Measurements from ENCODE around the gene ACSF3. TPM values are rescaled to one million over a fixed set of nuclear protein-coding genes. Genes with fewer than 3 reads are reported as not detected.

The ACSF3 gene
- total and polyA plus RNA-seq, 2 donors (not counting 1 experiment from before 2014, with no cell fraction given) = 45.2 to 113 TPM

DNA sequence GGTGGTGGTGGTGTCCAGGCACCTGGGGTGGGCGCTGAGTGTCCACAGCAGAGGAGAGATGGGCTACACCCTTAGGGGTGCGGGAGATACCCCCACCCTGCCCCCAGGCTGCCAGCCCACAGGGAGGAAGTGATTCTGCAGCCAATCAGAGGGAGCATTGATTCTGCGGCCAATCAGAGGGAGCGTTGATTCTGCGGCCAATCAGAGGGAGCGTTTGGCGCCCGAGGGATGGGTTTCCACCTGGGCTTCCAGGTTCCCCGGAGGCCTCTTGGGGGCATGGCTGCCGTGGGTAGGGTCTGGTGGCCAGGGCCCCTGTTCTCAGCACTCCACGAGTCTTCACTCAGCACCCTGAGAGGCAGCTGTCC is 28.2 kb upstream of the ACSF3 start:
- Mint-ChIP-seq H3K9me3 (ENCODE audit: insufficient read depth) (no peaks in the 10 kb centered on the region), H3K27me3 (no peaks in the 10 kb centered on the region), H3K4me1 (peaks cover 57% of the 10 kb centered on the region), H3K27ac (peak overlapping the region; percentile 78), H3K4me3 (peak overlapping the region; percentile 66)
- CTCF ChIA-PET = no interaction called here
- peak overlapping the region; percentile 31 for H3K9ac ChIP-seq (ENCODE audit: low read length)
- DNase-seq = no peak
- peak overlapping the region; percentile 24 to 59 for H3K27ac ChIP-seq (ENCODE audit: low read length in 2 of 2)
- H3K79me2 ChIP-seq (ENCODE audit: control insufficient read depth, insufficient read depth, low read length) = no peaks in the 10 kb centered on the region
- H2AFZ ChIP-seq (ENCODE audit: insufficient read depth, low read depth, low read length, poor library complexity, severe bottlenecking) = peak overlapping the region; percentile 54
- H3K36me3 ChIP-seq (replicated peaks in 1 of 2; ENCODE audit: control extremely low read depth in 1 of 2, control insufficient read depth in 1 of 2, extremely low read depth in 1 of 2, insufficient read depth in 2 of 2, low read length in 1 of 2) = no peaks in the 10 kb centered on the region
- TF ChIP-seq EZH2 (IDR thresholded peaks at IDR 0.05; ENCODE audit: borderline replicate concordance, insufficient read depth, low read depth, low read length, poor library complexity, severe bottlenecking) = no peak
- no peak for TF ChIP-seq CTCF (IDR thresholded peaks at IDR 0.05)
- H3K4me2 ChIP-seq (replicated peaks; ENCODE audit: low read depth, low read length, poor library complexity, severe bottlenecking) = peak overlapping the region; percentile 65
- no peaks in the 10 kb centered on the region for H3K27me3 ChIP-seq (replicated peaks in 1 of 4; ENCODE audit: control extremely low read depth in 1 of 4, control insufficient read depth in 3 of 4, insufficient read depth in 4 of 4, low read length in 3 of 4)
- POLR2A ChIA-PET = no interaction called here
- intact Hi-C loops (cut with micrococcal nuclease) = no loop called here
- 85% methylated on average over 11 of the region's 11 CpGs for WGBS (ENCODE audit: insufficient coverage)
- H3K4me1 ChIP-seq (ENCODE audit: control insufficient read depth in 2 of 2, insufficient read depth in 2 of 2, low read length in 2 of 2) = peaks cover 53 to 78% of the 10 kb centered on the region in 2 donors
- peak overlapping the region in 3 of 5 experiments; percentile 3 to 39 (median 34) for H3K4me3 ChIP-seq (ENCODE audit: control extremely low read depth in 1 of 5, extremely low read depth in 1 of 5, insufficient read depth in 1 of 5, low read depth in 2 of 5, low read length in 4 of 5)
- peaks cover 0 to 2% (median 0%) of the 10 kb centered on the region in 3 donors for H3K9me3 ChIP-seq (ENCODE audit: control extremely low read depth in 1 of 3, control insufficient read depth in 2 of 3, insufficient read depth in 1 of 3, low read length in 2 of 3)
- ATAC-seq (ENCODE audit: low read depth) = peak; percentile 26
- H4K20me1 ChIP-seq (ENCODE audit: control insufficient read depth, insufficient read depth, low read length, poor library complexity, severe bottlenecking) = no peaks in the 10 kb centered on the region

DNA sequence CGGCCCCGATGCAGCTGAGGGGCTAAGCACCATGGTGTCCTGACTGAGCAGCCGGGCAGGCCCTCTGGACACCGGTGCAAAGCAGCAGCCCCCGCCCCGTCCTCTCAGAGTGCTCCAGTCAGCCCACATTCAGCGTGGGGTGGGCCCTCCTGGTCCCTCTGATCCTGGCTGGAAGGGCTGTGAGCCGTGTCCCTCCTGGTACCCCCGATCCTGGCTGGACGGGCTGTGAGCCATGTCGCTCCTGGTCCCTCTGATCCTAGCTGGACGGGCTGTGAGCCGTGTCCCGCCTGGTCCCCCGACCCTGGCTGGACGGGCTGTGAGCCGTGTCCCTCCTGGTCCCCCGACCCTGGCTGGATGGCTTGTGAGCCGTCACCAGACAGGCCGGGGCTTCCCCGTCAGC is 26.9 kb upstream of the ACSF3 start:
- 97% methylated on average over 21 of the region's 21 CpGs for WGBS (ENCODE audit: insufficient coverage)
- Histone ChIP-seq H3K4me2 (replicated peaks; ENCODE audit: low read depth, low read length, poor library complexity, severe bottlenecking) (peak overlapping the region; percentile 51), H4K20me1 (ENCODE audit: control insufficient read depth, insufficient read depth, low read length, poor library complexity, severe bottlenecking) (no peaks in the 10 kb centered on the region), H3K9ac (ENCODE audit: low read length) (no peak overlapping the region), H2AFZ (ENCODE audit: insufficient read depth, low read depth, low read length, poor library complexity, severe bottlenecking) (no peak overlapping the region), H3K9me3 (ENCODE audit: control extremely low read depth in 1 of 3, control insufficient read depth in 2 of 3, insufficient read depth in 1 of 3, low read length in 2 of 3) (peaks cover 0 to 2% (median 0%) of the 10 kb centered on the region in 3 donors), H3K4me3 (ENCODE audit: control extremely low read depth in 1 of 5, extremely low read depth in 1 of 5, insufficient read depth in 1 of 5, low read depth in 2 of 5, low read length in 4 of 5) (no peak overlapping the region), H3K36me3 (replicated peaks in 1 of 2; ENCODE audit: control extremely low read depth in 1 of 2, control insufficient read depth in 1 of 2, extremely low read depth in 1 of 2, insufficient read depth in 2 of 2, low read length in 1 of 2) (no peaks in the 10 kb centered on the region), H3K79me2 (ENCODE audit: control insufficient read depth, insufficient read depth, low read length) (no peaks in the 10 kb centered on the region), H3K4me1 (ENCODE audit: control insufficient read depth in 2 of 2, insufficient read depth in 2 of 2, low read length in 2 of 2) (peaks cover 44 to 65% of the 10 kb centered on the region in 2 donors), H3K27ac (ENCODE audit: low read length in 2 of 2) (no peak overlapping the region), H3K27me3 (replicated peaks in 1 of 4; ENCODE audit: control extremely low read depth in 1 of 4, control insufficient read depth in 3 of 4, insufficient read depth in 4 of 4, low read length in 3 of 4) (no peaks in the 10 kb centered on the region)
- H3K4me1 Mint-ChIP-seq = peaks cover 46% of the 10 kb centered on the region
- H3K27ac Mint-ChIP-seq = no peak overlapping the region
- H3K9me3 Mint-ChIP-seq (ENCODE audit: insufficient read depth) = no peaks in the 10 kb centered on the region
- ATAC-seq (ENCODE audit: low read depth) = no peak
- no peaks in the 10 kb centered on the region for H3K27me3 Mint-ChIP-seq
- intact Hi-C loops (cut with micrococcal nuclease) = no loop called here
- no peak for TF ChIP-seq EZH2 (IDR thresholded peaks at IDR 0.05; ENCODE audit: borderline replicate concordance, insufficient read depth, low read depth, low read length, poor library complexity, severe bottlenecking)
- no peak for TF ChIP-seq CTCF (IDR thresholded peaks at IDR 0.05)
- ChIA-PET POLR2A (interaction anchor here (0.7 kb wide), 1 partner anchor 380 kb away, joined by 3 read pairs; no protein-coding TSS in a partner anchor), CTCF (no interaction called here)
- no peak for DNase-seq
- no peak overlapping the region for H3K4me3 Mint-ChIP-seq

All from B cell (primary cell).